ENCODE measurements around the gene TMEM141.

Gene TMEM141

GRCh38 chr9:136823136-136824046, 32.2 kb downstream of the TMEM141 start:
- no peak for TF ChIP-seq CTCF (IDR thresholded peaks at IDR 0.05; ENCODE audit: low read depth, low read length)
- no peak for DNase-seq (ENCODE audit: extremely low read depth, low read depth)

- no peak for DNase-seq (ENCODE audit: extremely low read depth, low read depth)
- no peak for TF ChIP-seq CTCF (IDR thresholded peaks at IDR 0.05; ENCODE audit: low read depth, low read length)
Observed at GRCh38 chr9:136824496-136825225, 33.5 kb downstream of the TMEM141 start.

DNA sequence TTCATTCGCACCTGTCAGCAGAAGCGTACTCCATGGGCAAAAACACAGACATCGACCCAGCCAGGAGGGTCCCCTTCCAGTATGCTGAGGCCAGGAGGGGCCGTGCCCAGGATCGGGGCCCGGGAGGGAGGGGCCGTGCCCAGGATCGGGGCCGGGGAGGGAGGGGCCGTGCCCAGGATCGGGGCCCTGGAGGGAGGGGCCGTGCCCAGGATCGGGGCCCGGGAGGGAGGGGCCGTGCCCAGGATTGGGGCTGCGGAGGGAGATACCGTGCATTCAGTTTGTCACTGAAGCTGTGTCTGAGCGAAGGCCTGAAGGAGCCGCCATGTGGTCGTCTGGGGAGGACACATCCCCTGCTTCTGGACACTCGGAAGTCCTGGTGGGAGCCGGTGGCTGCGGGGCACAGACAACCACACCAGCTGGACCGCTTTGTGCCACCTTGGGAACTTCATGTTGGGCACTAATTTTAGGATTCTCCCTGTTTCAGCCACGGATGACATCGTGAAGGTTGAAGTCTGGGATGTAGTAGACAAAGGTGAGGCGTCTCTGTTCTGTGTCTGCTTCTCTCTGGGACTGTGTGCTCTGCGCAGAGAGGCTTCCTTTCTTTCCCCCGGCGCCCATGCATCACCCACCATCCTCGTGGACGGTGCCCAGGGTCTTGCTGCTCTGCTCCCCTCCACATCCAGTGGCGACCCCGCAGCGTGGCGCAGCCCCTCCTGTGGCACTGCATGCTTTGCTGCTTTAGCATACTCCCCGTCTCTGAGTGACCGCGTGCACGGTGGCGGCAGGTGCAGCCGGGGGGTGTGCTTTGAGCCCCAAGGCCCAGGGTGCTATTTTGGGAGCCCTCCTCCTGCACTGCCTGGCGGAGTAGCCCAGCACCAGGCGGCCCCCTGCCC, 34.4 kb downstream of the TMEM141 start:
- TF ChIP-seq CTCF (IDR thresholded peaks at IDR 0.05; ENCODE audit: low read depth, low read length): no peak
- DNase-seq (ENCODE audit: extremely low read depth, low read depth): no peak

- no peak for TF ChIP-seq CTCF (IDR thresholded peaks at IDR 0.05; ENCODE audit: low read depth, low read length)
- no peak for DNase-seq (ENCODE audit: extremely low read depth, low read depth)
Observed at GRCh38 chr9:136826188-136826541, 35.0 kb downstream of the TMEM141 start.

GRCh38 chr9:136826703-136827582, 35.8 kb downstream of the TMEM141 start:
- DNase-seq (ENCODE audit: extremely low read depth, low read depth): no peak
- no peak for TF ChIP-seq CTCF (IDR thresholded peaks at IDR 0.05; ENCODE audit: low read depth, low read length)

DNA sequence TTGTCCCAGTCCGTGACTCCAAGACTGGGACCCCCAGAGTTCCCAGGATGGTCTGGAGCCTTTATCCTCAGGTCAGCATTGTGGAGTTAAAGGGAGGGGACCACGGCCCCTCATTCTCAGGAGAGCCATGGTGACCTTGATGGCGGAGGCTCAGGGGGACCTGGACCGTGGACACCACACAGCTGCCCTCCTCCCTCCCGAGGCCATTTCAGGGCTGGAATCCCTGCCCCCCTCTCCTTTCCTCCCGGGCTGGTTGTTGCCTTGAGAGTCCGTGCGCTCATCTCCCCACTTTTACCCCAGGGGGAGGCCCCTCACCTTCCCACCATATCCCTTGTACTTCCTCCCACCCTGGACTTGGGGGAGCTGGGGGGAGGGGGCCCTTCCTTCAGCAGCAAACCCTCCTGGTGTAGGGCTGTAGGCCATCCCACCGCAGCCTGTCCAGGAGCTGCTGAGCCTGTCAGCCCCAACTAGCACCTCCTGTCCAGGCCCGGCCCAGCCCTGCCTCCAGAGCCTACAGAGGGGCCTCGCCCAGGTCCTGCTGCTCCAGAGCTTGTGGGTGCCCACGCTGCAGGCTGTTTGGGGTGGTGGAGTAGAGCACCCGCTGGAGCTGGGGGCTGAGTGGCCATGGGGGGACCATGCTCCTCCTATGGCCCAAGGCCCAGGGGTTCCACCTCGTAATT, 36.8 kb downstream of the TMEM141 start:
- no peak for DNase-seq (ENCODE audit: extremely low read depth, low read depth)
- TF ChIP-seq CTCF (IDR thresholded peaks at IDR 0.05; ENCODE audit: low read depth, low read length): no peak
